ENCODE data around the gene CYREN. TPM values are rescaled to one million over a fixed set of nuclear protein-coding genes. Genes with fewer than 3 reads are reported as not detected.

CYREN gene
- polyA plus RNA-seq, 1 donor (not counting 4 experiments of a cell fraction or from before 2014, with no cell fraction given), result 41.7 TPM

- H3K9ac ChIP-seq (ENCODE audit: control insufficient read depth, extremely low read depth, insufficient read depth, low read length), result no peak overlapping the region
- H4K20me1 ChIP-seq (ENCODE audit: control insufficient read depth, extremely low read depth, insufficient read depth, low read length), result no peaks in the 10 kb centered on the region
- FAIRE-seq, result no peak
- no peaks in the 10 kb centered on the region for H3K9me3 ChIP-seq (ENCODE audit: control insufficient read depth, low read depth, low read length)
- H3K79me2 ChIP-seq (ENCODE audit: control insufficient read depth, insufficient read depth, low read length), result peaks cover 19% of the 10 kb centered on the region
- H3K4me1 ChIP-seq (ENCODE audit: control insufficient read depth, extremely low read depth, insufficient read depth, low read length), result peaks cover 24% of the 10 kb centered on the region
- H3K27me3 ChIP-seq (ENCODE audit: control insufficient read depth, extremely low read depth, insufficient read depth, low read length), result no peaks in the 10 kb centered on the region
- TF ChIP-seq EZH2 (IDR thresholded peaks at IDR 0.05; ENCODE audit: low read length), result no peak
- TF ChIP-seq, protein P1, sequence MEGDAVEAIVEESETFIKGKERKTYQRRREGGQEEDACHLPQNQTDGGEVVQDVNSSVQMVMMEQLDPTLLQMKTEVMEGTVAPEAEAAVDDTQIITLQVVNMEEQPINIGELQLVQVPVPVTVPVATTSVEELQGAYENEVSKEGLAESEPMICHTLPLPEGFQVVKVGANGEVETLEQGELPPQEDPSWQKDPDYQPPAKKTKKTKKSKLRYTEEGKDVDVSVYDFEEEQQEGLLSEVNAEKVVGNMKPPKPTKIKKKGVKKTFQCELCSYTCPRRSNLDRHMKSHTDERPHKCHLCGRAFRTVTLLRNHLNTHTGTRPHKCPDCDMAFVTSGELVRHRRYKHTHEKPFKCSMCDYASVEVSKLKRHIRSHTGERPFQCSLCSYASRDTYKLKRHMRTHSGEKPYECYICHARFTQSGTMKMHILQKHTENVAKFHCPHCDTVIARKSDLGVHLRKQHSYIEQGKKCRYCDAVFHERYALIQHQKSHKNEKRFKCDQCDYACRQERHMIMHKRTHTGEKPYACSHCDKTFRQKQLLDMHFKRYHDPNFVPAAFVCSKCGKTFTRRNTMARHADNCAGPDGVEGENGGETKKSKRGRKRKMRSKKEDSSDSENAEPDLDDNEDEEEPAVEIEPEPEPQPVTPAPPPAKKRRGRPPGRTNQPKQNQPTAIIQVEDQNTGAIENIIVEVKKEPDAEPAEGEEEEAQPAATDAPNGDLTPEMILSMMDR (optimal IDR thresholded peaks at IDR 0.05 in 1 of 3, IDR thresholded peaks at IDR 0.05 in 1 of 3, conservative IDR thresholded peaks at IDR 0.05 in 1 of 3; ENCODE audit: extremely low read depth in 1 of 3, insufficient read depth in 2 of 3, low read length in 3 of 3), result no peak
- H3K36me3 ChIP-seq (ENCODE audit: control insufficient read depth in 2 of 2, extremely low read depth in 1 of 2, insufficient read depth in 2 of 2, low read length in 2 of 2), result peaks cover 27 to 33% of the 10 kb centered on the region in 2 experiments
- no peak overlapping the region for H3K4me2 ChIP-seq (ENCODE audit: control insufficient read depth, extremely low read depth, insufficient read depth, low read depth, low read length)
- H3K9me1 ChIP-seq (ENCODE audit: control insufficient read depth, extremely low read depth, insufficient read depth, low read length), result peaks cover 5% of the 10 kb centered on the region
- no peak overlapping the region for H3K4me3 ChIP-seq (ENCODE audit: control insufficient read depth in 2 of 3, extremely low read depth in 1 of 3, insufficient read depth in 2 of 3, low read depth in 1 of 3, low read length in 3 of 3)
- dilution Hi-C loops (cut with MboI; ENCODE audit: extremely low pct_ligation_motif_present, low sequenced_read_pairs), result loop anchor here (25.0 kb wide), 1 partner anchor 181 kb away; the partner anchor contains the start of gene AGBL3
- no peak overlapping the region for H2AFZ ChIP-seq (ENCODE audit: control insufficient read depth, low read length)
- DNase-seq (ENCODE audit: low read depth, low spot score), result no peak
- H3K27ac ChIP-seq (ENCODE audit: control insufficient read depth, insufficient read depth, low read length), result no peak overlapping the region
Measured at GRCh38 chr7:135168001-135168400, 2.5 kb downstream of the CYREN start.

DNA sequence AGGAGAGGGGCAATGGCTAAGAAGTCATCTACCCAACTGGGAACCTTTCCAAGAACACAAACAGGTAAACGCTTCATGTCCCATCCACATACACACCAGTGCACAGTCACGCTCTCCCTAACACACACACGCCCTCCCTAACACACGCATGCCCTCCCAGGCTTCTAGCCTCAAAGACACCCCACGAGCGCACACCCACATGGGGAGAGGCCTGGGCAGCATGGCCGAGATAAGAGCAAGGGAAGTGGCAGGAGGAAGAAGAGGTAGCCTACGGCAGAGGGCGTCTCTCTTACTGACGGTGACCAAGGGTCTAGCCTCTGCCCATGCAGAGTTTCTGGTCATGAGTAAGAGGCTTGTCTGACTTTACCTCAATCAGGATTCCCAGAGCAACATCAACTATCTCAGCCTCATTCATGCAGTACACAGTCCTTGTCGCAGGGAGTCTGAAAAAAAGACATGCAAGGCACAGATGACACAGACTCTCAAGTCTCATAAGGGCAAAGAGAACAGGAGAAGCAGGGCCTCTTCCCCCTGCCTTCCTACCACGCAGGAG is 3.1 kb downstream of the CYREN start:
- no peak for DNase-seq (ENCODE audit: low read depth, low spot score)
- FAIRE-seq, result no peak
- H2AFZ ChIP-seq (ENCODE audit: control insufficient read depth, low read length), result no peak overlapping the region
- H3K27ac ChIP-seq (ENCODE audit: control insufficient read depth, insufficient read depth, low read length), result no peak overlapping the region
- dilution Hi-C loops (cut with MboI; ENCODE audit: extremely low pct_ligation_motif_present, low sequenced_read_pairs), result loop anchor here (25.0 kb wide), 1 partner anchor 180 kb away; the partner anchor contains the start of gene AGBL3
- TF ChIP-seq EZH2 (IDR thresholded peaks at IDR 0.05; ENCODE audit: low read length), result no peak
- TF ChIP-seq, protein P1 (optimal IDR thresholded peaks at IDR 0.05 in 1 of 3, IDR thresholded peaks at IDR 0.05 in 1 of 3, conservative IDR thresholded peaks at IDR 0.05 in 1 of 3; ENCODE audit: extremely low read depth in 1 of 3, insufficient read depth in 2 of 3, low read length in 3 of 3), result no peak
- H3K9ac ChIP-seq (ENCODE audit: control insufficient read depth, extremely low read depth, insufficient read depth, low read length), result no peak overlapping the region
- H3K36me3 ChIP-seq (ENCODE audit: control insufficient read depth in 2 of 2, extremely low read depth in 1 of 2, insufficient read depth in 2 of 2, low read length in 2 of 2), result peaks cover 27 to 33% of the 10 kb centered on the region in 2 experiments
- no peaks in the 10 kb centered on the region for H4K20me1 ChIP-seq (ENCODE audit: control insufficient read depth, extremely low read depth, insufficient read depth, low read length)
- H3K4me1 ChIP-seq (ENCODE audit: control insufficient read depth, extremely low read depth, insufficient read depth, low read length), result peaks cover 24% of the 10 kb centered on the region
- H3K9me3 ChIP-seq (ENCODE audit: control insufficient read depth, low read depth, low read length), result no peaks in the 10 kb centered on the region
- H3K9me1 ChIP-seq (ENCODE audit: control insufficient read depth, extremely low read depth, insufficient read depth, low read length), result peaks cover 5% of the 10 kb centered on the region
- H3K4me2 ChIP-seq (ENCODE audit: control insufficient read depth, extremely low read depth, insufficient read depth, low read depth, low read length), result no peak overlapping the region
- peaks cover 19% of the 10 kb centered on the region for H3K79me2 ChIP-seq (ENCODE audit: control insufficient read depth, insufficient read depth, low read length)
- H3K4me3 ChIP-seq (ENCODE audit: control insufficient read depth in 2 of 3, extremely low read depth in 1 of 3, insufficient read depth in 2 of 3, low read depth in 1 of 3, low read length in 3 of 3), result no peak overlapping the region
- H3K27me3 ChIP-seq (ENCODE audit: control insufficient read depth, extremely low read depth, insufficient read depth, low read length), result no peaks in the 10 kb centered on the region
